ENCODE measurements around the gene NOBOX.
"Not testable (repeated sequence)": the region's sequence is repeated elsewhere in the genome, so short reads cannot be mapped to it uniquely, and the experiment has no call there.

NOBOX gene

DNA sequence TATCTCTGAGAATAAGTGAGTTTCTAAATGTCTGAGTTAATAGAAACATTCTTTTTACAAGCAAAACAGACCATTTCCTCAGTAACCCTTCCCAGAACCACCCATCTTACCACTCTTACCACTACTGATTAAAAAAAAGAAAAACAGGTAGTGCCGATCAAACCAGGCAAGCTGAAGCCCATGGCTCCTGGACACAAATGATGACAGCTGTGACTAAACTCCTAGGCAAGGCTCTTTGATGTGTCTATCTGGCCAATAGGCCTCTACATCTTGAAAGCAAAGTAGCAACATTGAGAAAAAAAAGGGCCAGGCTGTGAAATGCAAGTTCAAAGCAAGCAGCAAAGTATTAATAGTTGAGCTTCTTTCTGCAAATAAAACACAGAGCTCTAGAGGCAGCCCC, 54.9 kb downstream of the NOBOX start:
- not testable (repeated sequence) for H3K4me3 ChIP-seq (ENCODE audit: low read length); DNase-seq (ENCODE audit: low read depth, low spot score)
